ENCODE measurements around the gene PDLIM7. TPM values are rescaled to one million over a fixed set of nuclear protein-coding genes. Genes with fewer than 3 reads are reported as not detected.

The PDLIM7 gene
- total RNA-seq, 2 experiments from 2014 or later: 41.9 to 50.2 TPM

GRCh38 chr5:177477701-177478477 is 19.5 kb downstream of the PDLIM7 start:
- Mint-ChIP-seq H3K36me3 (ENCODE audit: low read depth) (peaks cover 7% of the 10 kb centered on the region), H3K4me1 (peaks cover 46% of the 10 kb centered on the region), H3K4me3 (no peak overlapping the region), H3K27ac (peak overlapping the region; percentile 98), H3K9me3 (ENCODE audit: low read depth) (no peaks in the 10 kb centered on the region), H3K27me3 (peaks cover 4% of the 10 kb centered on the region)
- CTCF ChIA-PET: interaction anchor here (0.6 to 2.1 kb wide), 12 partner anchors 12 to 690 kb away, joined by 3 to 6 read pairs (median 4); partner anchors contain the start of gene PDLIM7
- ATAC-seq: no peak
- intact Hi-C loops (cut with DNase I, micrococcal nuclease): no loop called here
- DNase-seq: no peak
- POLR2A ChIA-PET: interaction anchor here (0.6 kb wide), 1 partner anchor 10 kb away, joined by 3 read pairs; no protein-coding TSS in a partner anchor

DNA sequence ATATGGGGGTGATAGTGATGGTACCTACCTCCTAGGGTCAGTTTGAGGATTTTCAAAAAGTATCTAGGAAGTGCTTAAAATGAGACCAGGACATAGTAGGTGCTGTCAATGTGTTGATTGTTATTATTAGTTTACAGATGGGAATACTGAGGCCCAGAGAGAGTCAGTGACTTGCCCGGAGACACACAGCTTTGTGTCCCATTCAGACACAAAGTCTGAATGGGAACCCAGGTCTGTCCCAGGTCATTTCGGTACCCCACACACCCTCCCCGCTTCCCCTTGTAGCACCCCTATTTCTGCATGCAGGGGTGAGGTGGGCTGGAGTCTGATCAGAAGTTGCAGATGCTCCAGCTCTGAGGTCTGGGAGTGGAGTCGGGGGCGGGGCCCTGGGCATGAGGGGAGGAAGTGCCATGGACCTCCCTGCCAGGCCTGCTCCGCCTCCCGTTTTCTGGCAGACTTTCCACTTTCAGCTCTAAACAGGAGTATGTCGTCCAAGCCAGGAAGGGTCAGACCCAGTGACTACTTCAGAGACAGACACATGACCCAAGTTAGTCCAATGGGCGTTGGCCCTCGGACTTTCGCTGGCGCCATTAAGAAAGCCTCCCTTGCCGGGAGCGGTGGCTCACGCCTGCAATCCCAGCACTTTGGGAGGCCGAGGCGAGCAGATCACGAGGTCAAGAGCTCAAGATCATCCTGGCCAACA is 20.7 kb downstream of the PDLIM7 start:
- H3K4me1 Mint-ChIP-seq: peaks cover 46% of the 10 kb centered on the region
- no peaks in the 10 kb centered on the region for H3K9me3 Mint-ChIP-seq (ENCODE audit: low read depth)
- H3K4me3 Mint-ChIP-seq: no peak overlapping the region
- H3K27me3 Mint-ChIP-seq: peaks cover 4% of the 10 kb centered on the region
- CTCF ChIA-PET: interaction anchor here (0.6 to 3.0 kb wide), 10 partner anchors 13 to 1009 kb away, joined by 3 to 17 read pairs (median 4); partner anchors contain the start of gene PDLIM7
- no peak for DNase-seq
- H3K36me3 Mint-ChIP-seq (ENCODE audit: low read depth): peaks cover 7% of the 10 kb centered on the region
- POLR2A ChIA-PET: no interaction called here
- no peak for ATAC-seq
- H3K27ac Mint-ChIP-seq: peak overlapping the region; percentile 58
- intact Hi-C loops (cut with DNase I, micrococcal nuclease): no loop called here

DNA sequence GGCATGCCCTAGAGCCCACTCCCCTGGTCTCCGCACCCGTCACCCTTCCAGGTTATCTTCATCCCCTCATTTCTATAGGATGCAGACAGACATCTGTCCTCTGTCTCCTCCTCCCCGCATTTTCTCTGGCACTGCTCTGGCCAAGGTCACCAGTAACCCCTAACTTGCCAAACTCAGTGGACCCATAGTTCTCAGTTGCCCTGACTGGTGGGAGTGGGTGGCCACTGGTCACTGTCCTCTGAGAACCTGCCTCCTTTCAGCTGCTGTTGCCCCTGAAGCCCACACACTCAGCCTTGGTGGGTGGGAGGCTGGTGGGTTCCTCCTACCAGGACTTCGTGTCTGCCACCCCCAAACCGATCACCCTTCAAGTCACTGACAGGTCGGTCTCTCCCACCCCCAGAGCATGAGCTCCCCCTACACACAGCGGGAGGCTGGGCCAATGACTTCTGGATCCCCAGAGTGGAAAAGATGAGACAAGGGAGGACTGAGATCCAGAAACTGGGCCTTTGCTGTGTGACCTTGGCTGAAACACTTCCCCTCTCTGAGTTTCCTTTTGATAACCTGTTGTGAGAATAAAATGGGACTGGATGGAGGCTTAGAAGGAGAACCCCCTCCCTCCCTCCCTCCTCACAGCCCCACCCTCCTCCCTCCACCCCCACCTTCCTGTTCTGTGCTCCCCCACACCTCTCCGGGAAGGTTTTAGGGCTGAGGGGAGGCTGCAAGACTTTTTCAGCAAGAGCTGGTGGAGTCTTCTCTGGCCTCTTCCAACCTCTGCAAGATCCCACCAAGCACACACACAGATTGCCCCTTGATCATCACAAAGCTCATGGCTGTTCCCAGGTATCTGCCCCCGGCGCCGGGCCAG is 21.6 kb downstream of the PDLIM7 start:
- Mint-ChIP-seq H3K27ac (peak overlapping the region; percentile 58), H3K27me3 (peaks cover 4% of the 10 kb centered on the region), H3K4me1 (peaks cover 51% of the 10 kb centered on the region), H3K9me3 (ENCODE audit: low read depth) (no peaks in the 10 kb centered on the region), H3K36me3 (ENCODE audit: low read depth) (peaks cover 7% of the 10 kb centered on the region), H3K4me3 (no peak overlapping the region)
- intact Hi-C loops (cut with DNase I, micrococcal nuclease): no loop called here
- ChIA-PET POLR2A (no interaction called here), CTCF (interaction anchor here (0.5 to 3.0 kb wide), 9 partner anchors 13 to 1008 kb away, joined by 3 to 17 read pairs (median 4); no protein-coding TSS in a partner anchor)
- DNase-seq: peak; percentile 47
- ATAC-seq: peak; percentile 14

- Mint-ChIP-seq H3K36me3 (ENCODE audit: low read depth) (peaks cover 7% of the 10 kb centered on the region), H3K9me3 (ENCODE audit: low read depth) (no peaks in the 10 kb centered on the region), H3K4me1 (peaks cover 49% of the 10 kb centered on the region), H3K27me3 (peaks cover 4% of the 10 kb centered on the region), H3K27ac (peak overlapping the region; percentile 21), H3K4me3 (peak overlapping the region; percentile 65)
- ATAC-seq (no peak), DNase-seq (no peak)
- CTCF ChIA-PET: interaction anchor here (1.0 to 3.0 kb wide), 3 partner anchors 34 to 165 kb away, joined by 3 to 17 read pairs (median 4); no protein-coding TSS in a partner anchor
- intact Hi-C loops (cut with DNase I, micrococcal nuclease): no loop called here
- POLR2A ChIA-PET: no interaction called here
These were observed 22.4 kb downstream of the PDLIM7 start for GRCh38 chr5:177474846-177475562.

GRCh38 chr5:177474002-177474476 is 23.4 kb downstream of the PDLIM7 start:
- Mint-ChIP-seq H3K27ac (peak overlapping the region; percentile 70), H3K9me3 (ENCODE audit: low read depth) (no peaks in the 10 kb centered on the region), H3K4me1 (peaks cover 40% of the 10 kb centered on the region), H3K27me3 (peaks cover 4% of the 10 kb centered on the region), H3K36me3 (ENCODE audit: low read depth) (peaks cover 7% of the 10 kb centered on the region), H3K4me3 (peak overlapping the region; percentile 65)
- no peak for DNase-seq
- ChIA-PET POLR2A (no interaction called here), CTCF (interaction anchor here (0.7 to 1.4 kb wide), 3 partner anchors 27 to 83 kb away, joined by 3 to 4 read pairs (median 3); no protein-coding TSS in a partner anchor)
- intact Hi-C loops (cut with DNase I, micrococcal nuclease): no loop called here
- no peak for ATAC-seq

DNA sequence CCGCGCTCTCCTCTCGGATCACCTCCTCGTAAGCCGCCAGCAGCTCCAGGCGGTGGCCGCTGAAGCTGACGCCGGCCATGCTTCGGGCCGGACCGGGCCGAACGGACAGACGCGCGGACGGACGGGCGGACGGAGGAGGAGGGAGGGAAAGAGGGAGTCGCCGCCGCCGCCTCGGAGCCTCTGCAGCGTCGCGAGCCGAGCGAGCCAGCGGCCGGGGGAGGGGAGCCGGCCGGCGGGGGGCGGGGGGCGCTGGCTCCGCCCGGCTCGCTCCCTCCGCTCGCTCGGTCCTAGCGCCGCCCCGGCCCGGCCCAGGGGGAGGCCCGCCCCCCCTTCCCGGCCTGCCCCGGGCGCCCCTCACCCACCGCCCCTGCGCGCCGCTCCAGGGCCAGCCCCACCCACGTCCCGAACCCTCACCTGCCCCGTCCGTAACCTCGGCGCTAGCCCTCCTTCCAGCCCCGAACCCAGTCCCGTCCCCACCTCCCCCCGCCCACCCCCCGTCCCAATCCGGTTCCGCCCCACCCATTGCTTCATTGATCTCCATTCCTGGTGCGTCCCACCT is 23.9 kb downstream of the PDLIM7 start, which contains the start of gene DBN1:
TSS of gene DBN1 (minus strand) at position 192 of the 559 bp plus-strand sequence. CDS start at position 79, 113 bp downstream.
- Mint-ChIP-seq H3K9me3 (ENCODE audit: low read depth) (no peaks in the 10 kb centered on the region), H3K27ac (peak within 1 kb of the TSS; percentile 70), H3K4me1 (peaks cover 35% of the 10 kb centered on the region), H3K4me3 (peak within 1 kb of the TSS; percentile 65), H3K27me3 (peaks cover 4% of the 10 kb centered on the region), H3K36me3 (ENCODE audit: low read depth) (peaks cover 2% of the 10 kb centered on the region)
- peak; percentile 62 for DNase-seq
- CTCF ChIA-PET: interaction anchor here (0.7 to 1.5 kb wide), 7 partner anchors 16 to 83 kb away, joined by 3 to 5 read pairs (median 3); no protein-coding TSS in a partner anchor
- peak; percentile 44 for ATAC-seq
- POLR2A ChIA-PET: no interaction called here
- intact Hi-C loops (cut with DNase I, micrococcal nuclease): loop anchor here in 1 of 2 experiments (1.0 kb wide), 2 partner anchors 24 to 43 kb away; partner anchors contain the start of genes DDX41 and PDLIM7

GRCh38 chr5:177472460-177473442 is 24.7 kb downstream of the PDLIM7 start:
- ChIA-PET CTCF (interaction anchor here (0.8 to 1.6 kb wide), 10 partner anchors 15 to 113 kb away, joined by 3 to 6 read pairs (median 4); no protein-coding TSS in a partner anchor), POLR2A (interaction anchor here (0.6 to 0.7 kb wide), 2 partner anchors 15 to 103 kb away, joined by 3 to 4 read pairs; no protein-coding TSS in a partner anchor)
- H3K9me3 Mint-ChIP-seq (ENCODE audit: low read depth): no peaks in the 10 kb centered on the region
- H3K36me3 Mint-ChIP-seq (ENCODE audit: low read depth): peaks cover 2% of the 10 kb centered on the region
- H3K27me3 Mint-ChIP-seq: peaks cover 4% of the 10 kb centered on the region
- intact Hi-C loops (cut with DNase I, micrococcal nuclease): loop anchor here in 1 of 2 experiments (1.0 kb wide), 3 partner anchors 16 to 44 kb away; partner anchors contain the start of genes DDX41 and PDLIM7
- no peak overlapping the region for H3K27ac Mint-ChIP-seq
- peak; percentile 78 for DNase-seq
- peak overlapping the region; percentile 65 for H3K4me3 Mint-ChIP-seq
- ATAC-seq: peak; percentile 44
- peaks cover 27% of the 10 kb centered on the region for H3K4me1 Mint-ChIP-seq

DNA sequence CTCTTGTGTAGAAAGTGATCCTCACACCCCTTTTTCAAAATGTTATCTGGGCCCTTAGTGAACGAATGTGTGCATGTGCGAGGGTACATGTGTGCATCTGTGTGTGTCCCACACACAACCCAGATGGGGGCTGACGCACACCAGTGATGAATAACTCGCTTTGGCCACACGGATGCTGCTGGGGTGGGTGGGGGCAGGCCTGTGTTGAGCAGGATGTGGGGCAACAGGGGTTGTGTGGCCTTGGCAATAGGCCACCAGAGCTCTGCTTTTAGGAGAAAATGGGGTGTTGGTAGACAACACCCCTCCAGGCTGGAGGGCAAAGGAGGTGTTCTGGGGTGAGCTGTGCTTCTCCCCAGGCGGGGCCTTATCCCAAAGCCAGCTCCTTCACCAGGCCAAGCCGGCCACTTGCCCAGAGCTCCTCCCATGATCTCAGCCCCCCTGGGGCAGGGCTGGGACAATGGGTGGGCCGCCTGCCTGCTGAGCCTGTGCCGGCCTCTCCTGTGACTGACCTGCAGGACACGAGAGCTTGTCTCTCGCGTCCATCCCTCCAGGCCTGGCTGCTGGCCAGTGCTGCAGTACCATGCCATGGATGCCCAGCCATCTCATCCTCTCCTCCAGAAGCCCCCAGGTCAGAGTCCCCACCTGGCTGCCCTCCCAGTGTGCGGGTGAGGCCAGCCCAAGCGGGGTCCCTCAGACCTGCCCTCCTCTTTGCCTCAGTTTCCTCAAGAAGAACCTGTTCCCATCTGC is 25.6 kb downstream of the PDLIM7 start:
- H3K4me3 Mint-ChIP-seq: peak overlapping the region; percentile 65
- ATAC-seq (no peak), DNase-seq (no peak)
- ChIA-PET POLR2A (interaction anchor here (0.6 kb wide), 1 partner anchor 102 kb away, joined by 4 read pairs; no protein-coding TSS in a partner anchor), CTCF (interaction anchor here (0.9 to 1.6 kb wide), 7 partner anchors 9 to 113 kb away, joined by 3 to 6 read pairs (median 4); no protein-coding TSS in a partner anchor)
- H3K4me1 Mint-ChIP-seq: peaks cover 25% of the 10 kb centered on the region
- H3K36me3 Mint-ChIP-seq (ENCODE audit: low read depth): peaks cover 2% of the 10 kb centered on the region
- intact Hi-C loops (cut with DNase I, micrococcal nuclease): loop anchor here in 1 of 2 experiments (1.0 kb wide), 1 partner anchor 15 kb away; no protein-coding TSS in a partner anchor
- H3K9me3 Mint-ChIP-seq (ENCODE audit: low read depth): no peaks in the 10 kb centered on the region
- peaks cover 4% of the 10 kb centered on the region for H3K27me3 Mint-ChIP-seq
- no peak overlapping the region for H3K27ac Mint-ChIP-seq

All from activated CD4-positive, alpha-beta T cell treated with anti-CD3 and anti-CD28 coated beads for 36 hours (primary cell).